NT2/D1 (cell line): ENCODE measurements around the gene RPL13.

ENCODE experiments used
- DNase-seq: peaks from one replicate; pipeline ENCODE4 v3.0.0-alpha.2; 2011; ENCODE audit warnings: low read depth, low spot score
- H3K27me3 ChIP-seq: 2 replicates; pipeline ENCODE4 v1.6.0; 2011; ENCODE audit warnings: mild to moderate bottlenecking; ENCODE audit not compliant: insufficient read length, insufficient read depth
- H3K36me3 ChIP-seq: 2 replicates; pipeline ENCODE4 v1.6.1; 2011; ENCODE audit warnings: mild to moderate bottlenecking, low read length, mixed read lengths; ENCODE audit not compliant: insufficient read depth, insufficient read length
- H3K4me1 ChIP-seq: 2 replicates; pipeline ENCODE4 v1.5.1; 2011; ENCODE audit not compliant: insufficient read depth, insufficient read length
- H3K4me3 ChIP-seq: 2 replicates; pipeline ENCODE4 v1.5.1; 2011; ENCODE audit warnings: low read depth; ENCODE audit not compliant: insufficient read length
- H3K9ac ChIP-seq: 2 replicates; pipeline ENCODE4 v1.6.0; 2011; ENCODE audit warnings: low read depth; ENCODE audit not compliant: insufficient read length
- H3K9me3 ChIP-seq: 2 replicates; pipeline ENCODE4 v1.5.1; 2011; ENCODE audit warnings: mild to moderate bottlenecking, low read length; ENCODE audit not compliant: insufficient read depth
- SUZ12 ChIP-seq: IDR thresholded peaks from 2 replicates; pipeline ENCODE4 v1.6.1; 2011; ENCODE audit not compliant: insufficient read length, insufficient read depth; ENCODE audit errors: extremely low read depth
- YY1 ChIP-seq: IDR thresholded peaks from 2 replicates; pipeline ENCODE4 v1.6.1; 2011; ENCODE audit not compliant: insufficient read length, insufficient read depth
- ZNF274 ChIP-seq: IDR thresholded peaks from 2 replicates; pipeline ENCODE4 v1.6.1; 2011; ENCODE audit warnings: mild to moderate bottlenecking, low read depth, low read length

The RPL13 gene

DNA sequence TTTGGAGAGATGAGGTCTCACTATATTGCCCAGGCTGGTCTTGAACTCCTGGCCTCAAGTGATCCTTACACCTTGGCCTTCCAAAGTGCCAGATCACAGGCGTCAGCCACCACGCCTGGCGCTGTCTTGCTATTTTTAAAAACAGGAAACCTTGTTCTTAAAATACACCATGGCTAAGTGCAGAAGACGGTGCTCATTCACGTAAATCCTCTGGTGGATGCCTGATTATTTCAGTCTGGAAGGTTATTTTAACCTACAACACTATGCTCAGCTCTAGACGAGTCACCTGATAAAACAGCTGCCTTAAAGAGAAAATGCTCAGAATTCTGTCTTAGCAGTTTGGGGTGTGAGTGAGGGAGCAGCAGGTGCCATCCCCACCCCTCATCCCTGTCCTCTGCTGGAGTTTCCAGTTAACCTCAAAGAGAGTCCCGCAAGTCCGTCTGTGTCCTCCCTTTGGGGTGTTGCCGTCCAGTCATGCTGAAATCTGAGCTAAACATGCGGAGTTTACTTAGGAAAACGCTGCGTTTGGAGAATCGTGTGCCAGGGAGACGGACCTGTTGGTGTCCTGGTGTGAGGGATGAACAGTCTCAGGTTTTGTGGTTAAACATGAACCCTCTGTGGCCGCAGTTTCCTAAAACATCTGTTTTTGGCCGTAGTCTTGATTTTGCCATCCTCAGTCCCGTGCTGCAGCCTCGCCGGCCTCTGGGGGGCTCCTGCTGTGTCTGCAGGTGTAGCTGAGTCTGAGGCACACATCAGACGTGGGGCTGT, 35.2 kb upstream of the RPL13 start:
- Histone ChIP-seq H3K4me3 (no peak overlapping the region), H3K9me3 (no peaks in the 10 kb centered on the region), H3K9ac (no peak overlapping the region), H3K36me3 (peaks cover 98% of the 10 kb centered on the region), H3K27me3 (no peaks in the 10 kb centered on the region), H3K4me1 (peaks cover 8% of the 10 kb centered on the region)
- no peak for DNase-seq
- no peak for TF ChIP-seq SUZ12
- TF ChIP-seq YY1: no peak
- no peak for TF ChIP-seq ZNF274

DNA sequence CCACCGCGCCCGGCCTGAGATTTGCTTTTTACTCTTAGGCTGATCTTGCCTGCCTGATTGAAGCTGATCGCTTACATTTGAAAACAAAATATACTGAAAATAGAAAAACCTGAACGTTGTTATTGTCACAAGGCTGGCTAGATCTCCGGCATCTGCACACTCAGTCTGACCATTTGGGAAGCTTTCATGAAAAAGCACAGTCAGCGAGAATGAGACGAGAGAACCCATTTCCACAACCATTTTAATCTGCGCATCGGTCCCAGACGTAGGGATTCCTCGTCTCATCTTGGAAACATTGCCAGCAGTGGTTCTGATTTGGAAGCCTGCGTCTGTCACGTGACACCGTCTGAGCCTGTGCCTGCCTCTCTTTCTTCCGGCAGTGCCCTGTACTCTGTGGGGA, 31.4 kb upstream of the RPL13 start:
- Histone ChIP-seq H3K27me3 (no peaks in the 10 kb centered on the region), H3K4me1 (peaks cover 3% of the 10 kb centered on the region), H3K9me3 (no peaks in the 10 kb centered on the region), H3K4me3 (no peak overlapping the region), H3K9ac (no peak overlapping the region), H3K36me3 (peaks cover 96% of the 10 kb centered on the region)
- DNase-seq: no peak
- TF ChIP-seq SUZ12 (no peak), ZNF274 (no peak)

DNA sequence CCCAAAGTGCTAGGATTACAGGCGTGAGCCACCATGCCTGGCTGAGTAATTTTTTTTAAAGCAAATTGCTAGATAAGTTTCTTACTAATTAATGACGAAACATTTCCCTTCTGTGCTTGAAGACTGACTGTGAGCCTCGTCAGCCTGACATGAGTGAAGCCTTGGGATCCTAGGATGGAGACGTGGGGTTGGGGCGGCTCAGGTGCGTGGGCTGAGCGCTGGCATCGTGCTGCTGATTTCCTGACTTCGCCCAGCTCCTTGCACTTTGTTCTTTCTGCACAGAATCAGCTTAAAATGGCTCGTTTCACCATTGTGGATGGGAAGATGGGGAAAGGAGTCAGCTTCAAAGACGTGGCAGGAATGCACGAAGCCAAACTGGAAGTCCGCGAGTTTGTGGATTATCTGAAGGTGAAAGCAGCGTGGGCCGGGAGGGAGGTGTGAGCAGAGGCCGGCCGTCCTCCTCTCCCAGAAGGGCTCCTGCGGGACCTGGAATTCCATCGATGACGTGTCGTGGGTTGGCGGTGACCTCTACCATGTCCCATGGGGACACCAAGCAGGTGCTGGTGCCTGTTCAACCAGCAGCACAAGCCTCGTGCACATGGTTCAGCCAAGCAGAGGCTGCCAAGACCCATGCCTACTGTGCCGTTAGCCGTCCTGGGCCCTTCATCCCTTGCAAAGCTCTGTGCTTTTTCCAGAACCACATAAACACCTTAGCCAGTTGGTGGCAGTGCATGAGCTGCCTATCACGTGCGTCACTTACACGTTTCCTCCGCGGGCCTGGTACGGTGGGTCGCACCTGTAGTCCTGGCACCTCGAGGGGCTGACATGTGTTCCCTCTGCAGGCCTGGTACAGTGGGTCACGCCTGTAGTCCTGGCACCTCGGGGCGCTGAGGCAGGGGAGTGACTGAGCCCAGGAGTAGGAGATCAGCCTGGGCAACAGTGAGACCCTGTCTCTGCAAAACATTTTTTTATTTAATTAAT, 29.8 kb upstream of the RPL13 start:
- DNase-seq: no peak
- Histone ChIP-seq H3K36me3 (peaks cover 96% of the 10 kb centered on the region), H3K4me1 (no peaks in the 10 kb centered on the region), H3K4me3 (no peak overlapping the region), H3K9me3 (no peaks in the 10 kb centered on the region), H3K27me3 (no peaks in the 10 kb centered on the region), H3K9ac (no peak overlapping the region)
- TF ChIP-seq SUZ12 (no peak), ZNF274 (no peak), YY1 (no peak)

DNA sequence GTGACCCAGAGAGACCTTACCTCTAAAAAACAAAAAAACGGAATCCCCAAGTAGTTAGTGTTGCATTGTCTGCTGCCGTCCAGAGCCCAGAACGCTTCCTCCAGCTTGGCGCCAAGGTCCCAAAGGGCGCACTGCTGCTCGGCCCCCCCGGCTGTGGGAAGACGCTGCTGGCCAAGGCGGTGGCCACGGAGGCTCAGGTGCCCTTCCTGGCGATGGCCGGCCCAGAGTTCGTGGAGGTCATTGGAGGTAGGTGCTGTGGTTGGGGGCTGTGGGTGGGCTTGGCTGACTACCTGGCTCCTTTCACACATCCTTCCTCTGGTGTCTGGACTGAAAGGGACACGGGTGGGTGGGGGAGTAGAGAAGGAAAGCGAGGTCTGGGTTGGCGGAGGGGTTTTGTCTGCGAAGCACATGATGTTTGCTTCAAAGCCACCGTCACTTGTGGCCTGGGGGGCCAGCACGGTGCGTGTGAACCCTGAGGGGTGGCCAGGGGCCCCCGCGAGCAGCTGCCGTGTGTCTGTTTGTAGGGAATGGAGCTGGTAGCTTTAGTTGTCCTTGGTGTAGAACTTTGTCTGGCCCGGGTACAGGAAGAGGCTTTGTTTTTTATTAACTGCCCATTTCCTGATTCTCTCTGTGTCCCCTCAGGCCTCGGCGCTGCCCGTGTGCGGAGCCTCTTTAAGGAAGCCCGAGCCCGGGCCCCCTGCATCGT, 28.5 kb upstream of the RPL13 start:
- Histone ChIP-seq H3K4me3 (no peak overlapping the region), H3K36me3 (peaks cover 93% of the 10 kb centered on the region), H3K4me1 (no peaks in the 10 kb centered on the region), H3K27me3 (no peaks in the 10 kb centered on the region), H3K9me3 (no peaks in the 10 kb centered on the region), H3K9ac (no peak overlapping the region)
- TF ChIP-seq ZNF274 (no peak), YY1 (no peak)
- DNase-seq: no peak

DNA sequence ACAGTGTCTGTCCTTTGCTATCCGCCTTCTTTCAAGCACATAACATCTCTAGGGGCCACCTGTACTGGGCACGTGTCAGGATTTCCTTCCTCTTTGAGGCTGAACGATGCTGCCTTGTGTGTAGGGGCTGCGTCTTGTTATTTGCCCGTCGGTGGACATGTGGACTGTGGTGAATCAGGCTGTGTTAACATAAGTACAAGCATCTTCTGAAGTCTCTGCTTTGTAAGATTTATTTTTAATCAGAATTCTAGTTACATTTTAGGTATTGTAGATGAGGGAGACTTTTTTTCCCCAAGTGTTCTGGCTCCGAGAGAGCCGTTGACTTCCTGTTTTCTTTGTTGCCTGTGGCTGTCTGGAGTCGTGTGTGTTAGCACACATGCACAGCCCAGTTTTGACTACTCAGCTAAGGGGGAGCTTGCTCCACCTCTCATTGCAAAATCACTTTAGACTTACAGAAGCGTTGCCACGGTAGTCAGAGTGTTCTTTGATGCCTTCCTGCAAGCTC, 26.2 kb upstream of the RPL13 start:
- no peaks in the 10 kb centered on the region for H3K4me1 ChIP-seq
- peaks cover 92% of the 10 kb centered on the region for H3K36me3 ChIP-seq
- no peaks in the 10 kb centered on the region for H3K27me3 ChIP-seq
- no peak overlapping the region for H3K4me3 ChIP-seq
- no peak for TF ChIP-seq ZNF274
- TF ChIP-seq SUZ12: no peak
- TF ChIP-seq YY1: no peak
- no peak overlapping the region for H3K9ac ChIP-seq
- no peaks in the 10 kb centered on the region for H3K9me3 ChIP-seq
- no peak for DNase-seq

DNA sequence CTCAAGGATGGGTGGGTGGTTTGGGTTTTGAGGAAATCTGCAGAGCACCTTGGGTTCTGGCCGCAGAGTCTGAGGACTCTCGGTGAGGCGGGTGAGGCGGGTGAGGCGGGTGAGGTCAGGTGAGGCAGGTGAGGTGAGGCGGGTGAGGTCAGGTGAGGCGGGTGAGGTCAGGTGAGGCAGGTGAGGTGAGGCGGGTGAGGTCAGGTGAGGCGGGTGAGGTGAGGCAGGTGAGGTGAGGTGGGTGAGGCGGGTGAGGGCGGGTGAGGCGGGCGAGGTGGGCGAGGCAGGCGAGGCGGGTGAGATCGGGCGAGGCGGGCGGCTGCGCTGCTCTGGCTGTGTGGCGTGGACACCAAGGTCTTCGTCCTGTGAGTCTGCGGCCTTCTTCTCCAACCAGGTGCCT, 24.1 kb upstream of the RPL13 start:
- H3K9me3 ChIP-seq: no peaks in the 10 kb centered on the region
- TF ChIP-seq SUZ12 (no peak), ZNF274 (no peak)
- no peak for DNase-seq
- peaks cover 2% of the 10 kb centered on the region for H3K4me1 ChIP-seq
- H3K9ac ChIP-seq: no peak overlapping the region
- no peak overlapping the region for H3K4me3 ChIP-seq
- H3K27me3 ChIP-seq: no peaks in the 10 kb centered on the region
- peaks cover 94% of the 10 kb centered on the region for H3K36me3 ChIP-seq

DNA sequence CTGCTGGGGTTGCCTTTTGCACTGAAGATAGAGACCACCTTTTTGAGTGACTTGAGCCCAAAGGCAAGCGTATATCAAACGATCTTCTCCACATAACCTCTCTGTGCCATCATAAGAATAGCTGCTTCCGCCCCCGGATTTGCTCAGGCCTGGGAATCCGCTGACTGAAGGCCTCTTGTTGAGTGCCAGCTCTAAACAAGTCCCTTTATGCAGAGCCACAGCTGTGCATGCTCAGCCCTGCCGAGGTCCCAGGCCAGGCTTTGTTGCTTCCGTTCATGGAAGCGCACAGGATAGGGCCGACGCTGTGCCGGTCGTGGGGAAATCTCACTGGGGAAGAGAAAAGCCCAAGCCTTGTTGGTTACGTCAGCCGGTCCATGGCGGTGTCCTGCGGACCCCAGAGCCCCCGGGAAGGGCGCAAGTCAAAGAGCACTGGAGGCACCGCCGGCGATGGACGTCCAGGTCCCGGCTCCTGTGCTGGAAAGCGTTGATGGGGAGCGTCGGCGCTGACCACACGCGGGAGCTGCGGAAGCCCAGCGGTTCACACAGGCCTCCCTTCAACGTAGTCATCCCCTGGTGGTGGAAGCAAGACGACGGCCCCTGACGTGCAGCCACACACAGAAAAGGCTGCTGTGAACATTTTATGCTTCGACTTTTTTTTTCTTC, 23.5 kb upstream of the RPL13 start:
- TF ChIP-seq ZNF274: no peak
- no peak for TF ChIP-seq YY1
- TF ChIP-seq SUZ12: no peak
- no peak overlapping the region for H3K9ac ChIP-seq
- peaks cover 94% of the 10 kb centered on the region for H3K36me3 ChIP-seq
- H3K9me3 ChIP-seq: no peaks in the 10 kb centered on the region
- H3K4me1 ChIP-seq: peaks cover 5% of the 10 kb centered on the region
- no peak overlapping the region for H3K4me3 ChIP-seq
- no peak for DNase-seq
- no peaks in the 10 kb centered on the region for H3K27me3 ChIP-seq
